ENCODE results near the gene RAPGEF2.

The RAPGEF2 gene

DNA sequence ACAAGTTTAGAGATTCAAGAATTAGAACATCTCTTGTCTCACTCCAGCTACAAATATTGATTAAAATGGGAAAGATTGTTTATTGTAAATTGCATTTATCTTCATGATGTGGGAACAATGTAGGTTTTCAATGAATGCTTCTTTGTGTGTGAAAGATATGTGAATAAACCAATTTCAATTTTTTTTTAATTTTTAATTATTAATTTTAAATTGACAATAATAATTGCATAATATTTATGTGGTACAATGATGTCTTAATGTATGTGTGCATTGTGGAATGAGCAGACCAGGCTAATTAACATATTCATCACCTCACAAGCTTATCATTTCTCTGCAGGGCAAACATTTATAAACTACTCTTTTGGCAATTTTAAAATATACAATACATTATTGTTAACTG is 281.1 kb downstream of the RAPGEF2 start:
- TF ChIP-seq, protein P1, sequence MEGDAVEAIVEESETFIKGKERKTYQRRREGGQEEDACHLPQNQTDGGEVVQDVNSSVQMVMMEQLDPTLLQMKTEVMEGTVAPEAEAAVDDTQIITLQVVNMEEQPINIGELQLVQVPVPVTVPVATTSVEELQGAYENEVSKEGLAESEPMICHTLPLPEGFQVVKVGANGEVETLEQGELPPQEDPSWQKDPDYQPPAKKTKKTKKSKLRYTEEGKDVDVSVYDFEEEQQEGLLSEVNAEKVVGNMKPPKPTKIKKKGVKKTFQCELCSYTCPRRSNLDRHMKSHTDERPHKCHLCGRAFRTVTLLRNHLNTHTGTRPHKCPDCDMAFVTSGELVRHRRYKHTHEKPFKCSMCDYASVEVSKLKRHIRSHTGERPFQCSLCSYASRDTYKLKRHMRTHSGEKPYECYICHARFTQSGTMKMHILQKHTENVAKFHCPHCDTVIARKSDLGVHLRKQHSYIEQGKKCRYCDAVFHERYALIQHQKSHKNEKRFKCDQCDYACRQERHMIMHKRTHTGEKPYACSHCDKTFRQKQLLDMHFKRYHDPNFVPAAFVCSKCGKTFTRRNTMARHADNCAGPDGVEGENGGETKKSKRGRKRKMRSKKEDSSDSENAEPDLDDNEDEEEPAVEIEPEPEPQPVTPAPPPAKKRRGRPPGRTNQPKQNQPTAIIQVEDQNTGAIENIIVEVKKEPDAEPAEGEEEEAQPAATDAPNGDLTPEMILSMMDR (IDR thresholded peaks at IDR 0.05; ENCODE audit: borderline replicate concordance, insufficient read depth, low read depth, low read length): no peak
- no peak overlapping the region for H3K4me3 ChIP-seq (ENCODE audit: low read depth, low read length)

GRCh38 chr4:159384632-159385031 is 281.8 kb downstream of the RAPGEF2 start:
- TF ChIP-seq, protein P1 (IDR thresholded peaks at IDR 0.05; ENCODE audit: borderline replicate concordance, insufficient read depth, low read depth, low read length): no peak
- H3K4me3 ChIP-seq (ENCODE audit: low read depth, low read length): no peak overlapping the region

DNA sequence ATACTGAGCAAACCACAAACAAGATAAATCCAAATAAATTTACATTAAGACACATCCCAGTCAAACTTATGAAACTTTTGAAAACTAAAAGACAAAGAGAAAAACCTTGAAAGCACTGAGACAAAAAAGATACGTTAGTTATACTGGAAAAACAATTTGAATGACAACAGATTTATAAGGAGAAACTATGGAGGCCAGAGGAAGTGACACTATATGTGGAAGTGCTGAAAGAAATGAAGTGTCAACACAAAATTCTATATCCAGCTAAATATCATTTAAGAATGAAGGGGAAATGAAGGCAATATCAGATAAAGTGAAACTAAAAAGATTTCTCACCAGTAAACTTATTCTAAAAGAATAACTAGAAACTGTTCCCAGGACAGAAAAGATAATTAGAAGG is 283.7 kb downstream of the RAPGEF2 start:
- TF ChIP-seq, protein P1 (IDR thresholded peaks at IDR 0.05; ENCODE audit: borderline replicate concordance, insufficient read depth, low read depth, low read length): no peak
- H3K4me3 ChIP-seq (ENCODE audit: low read depth, low read length): no peak overlapping the region

DNA sequence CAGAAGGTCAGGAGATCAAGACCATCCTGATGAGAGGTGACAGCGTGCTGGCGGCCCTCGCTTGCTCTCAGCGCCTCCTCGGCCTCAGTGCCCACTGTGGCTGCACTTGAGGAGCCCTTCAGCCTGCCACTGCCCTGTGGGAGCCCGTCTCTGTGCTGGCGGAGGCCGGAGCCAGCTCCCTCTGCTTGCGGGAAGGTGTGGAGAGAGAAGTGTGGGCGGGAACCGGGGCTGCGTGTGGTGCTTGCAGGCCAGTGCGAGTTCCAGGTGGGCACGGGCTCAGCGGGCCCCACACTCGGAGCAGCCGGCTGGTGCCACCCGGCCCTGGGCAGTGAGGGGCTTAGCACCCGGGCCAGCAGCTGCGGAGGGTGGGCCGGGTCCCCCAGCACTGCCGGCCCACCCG is 286.9 kb downstream of the RAPGEF2 start:
- H3K4me3 ChIP-seq (ENCODE audit: low read depth, low read length): no peak overlapping the region
- TF ChIP-seq, protein P1 (IDR thresholded peaks at IDR 0.05; ENCODE audit: borderline replicate concordance, insufficient read depth, low read depth, low read length): no peak

DNA sequence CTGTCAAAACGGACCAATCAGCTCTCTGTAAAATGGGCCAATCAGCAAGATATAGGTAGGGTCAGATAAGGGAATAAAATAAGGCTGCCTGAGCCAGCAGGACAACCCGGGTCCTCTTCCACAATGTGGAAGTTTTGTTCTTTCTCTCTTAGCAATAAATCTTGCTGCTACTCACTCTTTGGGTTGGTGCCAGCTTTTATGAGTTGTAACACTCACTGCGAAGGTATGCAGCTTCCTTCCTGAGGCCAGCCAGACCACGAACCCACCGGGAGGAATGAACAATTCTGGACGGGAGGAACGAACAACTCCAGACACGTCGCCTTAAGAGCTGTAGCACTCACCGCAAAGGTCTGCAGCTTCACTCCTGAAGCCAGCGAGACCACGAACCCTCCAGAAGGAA is 287.8 kb downstream of the RAPGEF2 start:
- H3K4me3 ChIP-seq (ENCODE audit: low read depth, low read length): no peak overlapping the region
- TF ChIP-seq, protein P1 (IDR thresholded peaks at IDR 0.05; ENCODE audit: borderline replicate concordance, insufficient read depth, low read depth, low read length): no peak

GRCh38 chr4:159395693-159396092 is 292.8 kb downstream of the RAPGEF2 start:
- TF ChIP-seq, protein P1 (IDR thresholded peaks at IDR 0.05; ENCODE audit: borderline replicate concordance, insufficient read depth, low read depth, low read length): no peak
- H3K4me3 ChIP-seq (ENCODE audit: low read depth, low read length): no peak overlapping the region

- TF ChIP-seq, protein P1 (IDR thresholded peaks at IDR 0.05; ENCODE audit: borderline replicate concordance, insufficient read depth, low read depth, low read length): no peak
- H3K4me3 ChIP-seq (ENCODE audit: low read depth, low read length): no peak overlapping the region
Measured at GRCh38 chr4:159396151-159396550, 293.3 kb downstream of the RAPGEF2 start.
